Thyroid gland (tissue), 4 donors: Measurements from ENCODE around the gene LETM1.

ENCODE experiments used
- POLR2A ChIP-seq, 2 donors: fragments of 450-650 bp; IDR thresholded peaks; one replicate each; pipeline ENCODE4 v1.6.1; 2017; ENCODE audit warnings: antibody characterized with exemption in 2 of 2, mild to moderate bottlenecking in 2 of 2, moderate library complexity in 1 of 2
- TF ChIP-seq, protein P1 (sequence below), 6 experiments: fragments of 200-600 bp in 3 of 6; fragments of 450-650 bp in 3 of 6; sonication (generic) in 3 of 6; IDR thresholded peaks; one replicate each; pipeline ENCODE4 v1.5.1; 2016 to 2019; ENCODE audit warnings: antibody characterized with exemption in 6 of 6, mild to moderate bottlenecking in 2 of 6, inconsistent platforms in 1 of 6, moderate library complexity in 1 of 6

DNA sequence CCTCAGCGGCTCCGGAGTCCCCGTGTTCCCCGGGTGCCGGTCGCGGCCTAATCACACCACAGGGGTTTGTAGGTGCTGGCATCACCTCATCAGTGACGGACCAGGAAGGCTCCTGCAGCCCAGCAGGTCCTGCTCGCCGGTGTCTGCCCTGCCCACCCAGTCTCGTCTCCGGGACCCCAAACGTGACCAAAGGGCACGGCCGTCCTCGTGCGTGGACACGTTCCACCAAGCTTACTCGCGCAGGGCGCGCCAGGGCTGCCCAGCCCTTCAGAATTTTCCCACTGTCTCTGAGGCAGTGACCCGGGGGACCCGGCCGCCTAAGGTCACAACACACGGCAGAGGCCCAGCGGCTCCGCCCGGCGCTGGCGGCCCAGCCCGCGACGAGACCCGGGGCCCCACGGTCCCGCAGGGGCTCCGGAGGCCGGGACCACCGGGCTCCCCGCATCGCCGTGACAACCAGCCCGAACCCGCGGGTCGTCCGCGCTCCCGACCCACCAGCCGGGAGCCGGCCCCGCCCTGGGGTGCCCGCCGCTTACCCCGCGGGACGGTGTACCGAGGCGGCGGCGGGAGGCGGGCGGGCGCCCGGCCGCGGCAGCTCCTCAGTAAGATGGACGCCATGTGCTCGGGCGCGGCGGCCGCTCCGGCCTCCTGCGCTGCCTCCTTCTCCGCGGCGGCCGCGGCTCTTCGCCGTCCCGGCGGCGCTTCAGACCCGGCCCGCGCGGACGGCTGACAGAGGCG, 454 bp downstream of the LETM1 start:
- TF ChIP-seq, protein P1, sequence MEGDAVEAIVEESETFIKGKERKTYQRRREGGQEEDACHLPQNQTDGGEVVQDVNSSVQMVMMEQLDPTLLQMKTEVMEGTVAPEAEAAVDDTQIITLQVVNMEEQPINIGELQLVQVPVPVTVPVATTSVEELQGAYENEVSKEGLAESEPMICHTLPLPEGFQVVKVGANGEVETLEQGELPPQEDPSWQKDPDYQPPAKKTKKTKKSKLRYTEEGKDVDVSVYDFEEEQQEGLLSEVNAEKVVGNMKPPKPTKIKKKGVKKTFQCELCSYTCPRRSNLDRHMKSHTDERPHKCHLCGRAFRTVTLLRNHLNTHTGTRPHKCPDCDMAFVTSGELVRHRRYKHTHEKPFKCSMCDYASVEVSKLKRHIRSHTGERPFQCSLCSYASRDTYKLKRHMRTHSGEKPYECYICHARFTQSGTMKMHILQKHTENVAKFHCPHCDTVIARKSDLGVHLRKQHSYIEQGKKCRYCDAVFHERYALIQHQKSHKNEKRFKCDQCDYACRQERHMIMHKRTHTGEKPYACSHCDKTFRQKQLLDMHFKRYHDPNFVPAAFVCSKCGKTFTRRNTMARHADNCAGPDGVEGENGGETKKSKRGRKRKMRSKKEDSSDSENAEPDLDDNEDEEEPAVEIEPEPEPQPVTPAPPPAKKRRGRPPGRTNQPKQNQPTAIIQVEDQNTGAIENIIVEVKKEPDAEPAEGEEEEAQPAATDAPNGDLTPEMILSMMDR (IDR thresholded peaks at IDR 0.05): no peak
- TF ChIP-seq POLR2A (IDR thresholded peaks at IDR 0.05): no peak
